MM.1S (cell line): ENCODE results near the gene SIPA1L2.

Source experiments
- EZH2 ChIP-seq: fragments of 300-600 bp; sonication (generic); optimal IDR thresholded peaks from 2 replicates; pipeline ENCODE3; 2017; ENCODE audit warnings: low read depth, mild to moderate bottlenecking, antibody characterized with exemption, low read length, mixed read lengths
- TF ChIP-seq, protein P1 (sequence below): fragments of 300-600 bp; sonication (generic); IDR thresholded peaks from 2 replicates; pipeline ENCODE4 v1.5.1; 2016; ENCODE audit warnings: antibody characterized with exemption, low read length, mixed read lengths

GRCh38 chr1:232650418-232650817, 20.5 kb upstream of the SIPA1L2 start:
- TF ChIP-seq, protein P1, sequence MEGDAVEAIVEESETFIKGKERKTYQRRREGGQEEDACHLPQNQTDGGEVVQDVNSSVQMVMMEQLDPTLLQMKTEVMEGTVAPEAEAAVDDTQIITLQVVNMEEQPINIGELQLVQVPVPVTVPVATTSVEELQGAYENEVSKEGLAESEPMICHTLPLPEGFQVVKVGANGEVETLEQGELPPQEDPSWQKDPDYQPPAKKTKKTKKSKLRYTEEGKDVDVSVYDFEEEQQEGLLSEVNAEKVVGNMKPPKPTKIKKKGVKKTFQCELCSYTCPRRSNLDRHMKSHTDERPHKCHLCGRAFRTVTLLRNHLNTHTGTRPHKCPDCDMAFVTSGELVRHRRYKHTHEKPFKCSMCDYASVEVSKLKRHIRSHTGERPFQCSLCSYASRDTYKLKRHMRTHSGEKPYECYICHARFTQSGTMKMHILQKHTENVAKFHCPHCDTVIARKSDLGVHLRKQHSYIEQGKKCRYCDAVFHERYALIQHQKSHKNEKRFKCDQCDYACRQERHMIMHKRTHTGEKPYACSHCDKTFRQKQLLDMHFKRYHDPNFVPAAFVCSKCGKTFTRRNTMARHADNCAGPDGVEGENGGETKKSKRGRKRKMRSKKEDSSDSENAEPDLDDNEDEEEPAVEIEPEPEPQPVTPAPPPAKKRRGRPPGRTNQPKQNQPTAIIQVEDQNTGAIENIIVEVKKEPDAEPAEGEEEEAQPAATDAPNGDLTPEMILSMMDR: no peak
- no peak for TF ChIP-seq EZH2
